K562 (cell line): ENCODE results near the gene LRRC8E. TPM values are rescaled to one million over a fixed set of nuclear protein-coding genes. Genes with fewer than 3 reads are reported as not detected.

ENCODE experiments used
- CREB1 ChIP-seq, 2 experiments: sonication (generic) in 1 of 2; formaldehyde crosslinking in 1 of 2; IDR thresholded peaks; 2 replicates each; pipeline versions ENCODE4 v1.6.1 to v1.8.0; 2012 to 2022; ENCODE audit warnings: inconsistent platforms in 1 of 2, mild to moderate bottlenecking in 1 of 2, missing genetic modification reagents in 1 of 2, moderate library complexity in 1 of 2
- ELF4 ChIP-seq: fragments of 450-650 bp; formaldehyde crosslinking; IDR thresholded peaks from 2 replicates; pipeline ENCODE4 v1.4.0; 2022; ENCODE audit warnings: missing genetic modification characterization
- GTF2F1 ChIP-seq: IDR thresholded peaks from 2 replicates; pipeline ENCODE4 v1.6.1; 2011; ENCODE audit warnings: low read depth, low read length, improper control_type of control experiment
- HDGF ChIP-seq: fragments of 450-650 bp; IDR thresholded peaks from 2 replicates; pipeline ENCODE4 v1.6.1; 2016
- HMGN3 ChIP-seq: IDR thresholded peaks from 2 replicates; pipeline ENCODE4 v1.6.1; 2011; ENCODE audit warnings: borderline replicate concordance, low read depth, mild to moderate bottlenecking, mixed read lengths, low read length; ENCODE audit not compliant: insufficient read length; ENCODE audit errors: extremely low read depth
- HNRNPL ChIP-seq: fragments of 200-400 bp; formaldehyde crosslinking; IDR thresholded peaks from 2 replicates; pipeline ENCODE4 v1.6.1; 2017; ENCODE audit warnings: low read depth, mild to moderate bottlenecking, low read length
- MYC ChIP-seq, 2 experiments: fragments of 250-450 bp in 1 of 2; sonication (Bioruptor Pico) in 1 of 2; IDR thresholded peaks; 2 replicates each; pipeline versions ENCODE4 v1.5.1 to v1.6.1; 2012 to 2021; ENCODE audit warnings: low read depth in 2 of 2, borderline replicate concordance in 1 of 2, improper control_type of control experiment in 1 of 2, low read length in 1 of 2, mild to moderate bottlenecking in 1 of 2, moderate library complexity in 1 of 2
- NFIC ChIP-seq: fragments of 450-650 bp; IDR thresholded peaks from 2 replicates; pipeline ENCODE4 v1.6.1; 2017; ENCODE audit warnings: mild to moderate bottlenecking, inconsistent platforms
- NONO ChIP-seq, 2 experiments: fragments of 200-400 bp in 1 of 2; fragments of 450-650 bp in 1 of 2; formaldehyde crosslinking in 1 of 2; IDR thresholded peaks; 2 replicates each; pipeline ENCODE4 v1.6.1; 2017; ENCODE audit warnings: low read depth in 2 of 2, mild to moderate bottlenecking in 2 of 2, moderate library complexity in 2 of 2, low read length in 1 of 2
- NRF1 ChIP-seq, 2 experiments: fragments of 450-650 bp; IDR thresholded peaks in 1 of 2; conservative IDR thresholded peaks in 1 of 2; 2 replicates each; pipeline ENCODE4 v1.6.1; 2014; ENCODE audit warnings: mild to moderate bottlenecking in 2 of 2
- PTRF ChIP-seq: fragments of 450-650 bp; IDR thresholded peaks from 2 replicates; pipeline ENCODE4 v1.6.1; 2016; ENCODE audit warnings: mild to moderate bottlenecking, missing genetic modification characterization, missing compliant biosample characterization
- RB1 ChIP-seq: fragments of 450-650 bp; IDR thresholded peaks from 2 replicates; pipeline ENCODE4 v1.6.1; 2017; ENCODE audit warnings: low read depth, mild to moderate bottlenecking
- SIRT6 ChIP-seq: IDR thresholded peaks from one replicate; pipeline ENCODE4 v1.6.1; 2012; ENCODE audit warnings: low read depth, mild to moderate bottlenecking, control low read depth, inconsistent platforms, low read length, moderate library complexity
- SRSF7 ChIP-seq: fragments of 200-400 bp; formaldehyde crosslinking; optimal IDR thresholded peaks from 2 replicates; pipeline ENCODE3; 2017; ENCODE audit warnings: mild to moderate bottlenecking, low read depth, low read length
- XRCC5 ChIP-seq: fragments of 200-400 bp; formaldehyde crosslinking; IDR thresholded peaks from 2 replicates; pipeline ENCODE4 v1.6.1; 2017; ENCODE audit warnings: low read depth, mild to moderate bottlenecking, low read length
- ZKSCAN1 ChIP-seq: fragments of 150-350 bp; IDR thresholded peaks from 2 replicates; pipeline ENCODE4 v1.6.1; 2016; ENCODE audit warnings: low read depth, low read length
- ZNF24 ChIP-seq: fragments of 450-650 bp; IDR thresholded peaks from 2 replicates; pipeline ENCODE4 v1.6.1; 2016
- ZNF76 ChIP-seq: fragments of 250-450 bp; sonication (Bioruptor Pico); IDR thresholded peaks from 2 replicates; pipeline ENCODE4 v1.4.0; 2020; ENCODE audit warnings: mild to moderate bottlenecking, moderate library complexity, borderline replicate concordance
- polyA plus RNA-seq, 8 experiments: library from polyadenylated mRNA; depleted of rRNA in 4 of 8; stranded (reverse) in 5 of 8; unstranded in 3 of 8; fragments of >200 nt; fragmentation: Nextera tagmentation in 2 of 8; fragmentation: Illumina TruSeq in 1 of 8; extraction: Ambion mirVana in 2 of 8; extraction: Trizol in 1 of 8; gene quantifications; 2 replicates each; pipeline versions ENCODE4 v1.2.1 to v1.2.3, GENCODE V29; 2011 to 2014; ENCODE audit warnings: inconsistent platforms in 1 of 8, missing spikeins in 1 of 8
- total RNA-seq, 7 experiments: library from RNA; depleted of rRNA in 6 of 7; stranded (reverse); fragments of >200 nt in 6 of 7; fragmentation: Illumina TruSeq in 2 of 7; extraction: Trizol in 2 of 7; gene quantifications; 2 replicates each; pipeline versions ENCODE4 v1.2.1 to v1.2.3, GENCODE V29; 2011 to 2021; ENCODE audit warnings: low replicate concordance in 1 of 7
- TF ChIP-seq, protein P1 (sequence below): fragments of 450-650 bp; formaldehyde crosslinking; IDR thresholded peaks from 2 replicates; pipeline ENCODE4 v1.4.0; 2022; ENCODE audit warnings: missing genetic modification characterization
- TF ChIP-seq, protein P2 (sequence below): fragments of 250-450 bp; sonication (Bioruptor Pico); IDR thresholded peaks from 2 replicates; pipeline ENCODE4 v1.4.0; 2020
- TF ChIP-seq, protein P3 (sequence below): fragments of 450-650 bp; IDR thresholded peaks from 2 replicates; pipeline ENCODE4 v1.6.1; 2016; ENCODE audit warnings: borderline replicate concordance
- TF ChIP-seq, protein P4 (sequence below): sonication (generic); formaldehyde crosslinking; IDR thresholded peaks from 2 replicates; pipeline ENCODE4 v1.8.0; 2022; ENCODE audit warnings: mild to moderate bottlenecking, missing genetic modification reagents

LRRC8E gene
- total and polyA plus RNA-seq, 9 of the 15 experiments (the other 6 are each of a cell fraction or from before 2014, with no cell fraction given), result 0.08 to 5.7 (median 3.5) TPM; not detected in 1

DNA sequence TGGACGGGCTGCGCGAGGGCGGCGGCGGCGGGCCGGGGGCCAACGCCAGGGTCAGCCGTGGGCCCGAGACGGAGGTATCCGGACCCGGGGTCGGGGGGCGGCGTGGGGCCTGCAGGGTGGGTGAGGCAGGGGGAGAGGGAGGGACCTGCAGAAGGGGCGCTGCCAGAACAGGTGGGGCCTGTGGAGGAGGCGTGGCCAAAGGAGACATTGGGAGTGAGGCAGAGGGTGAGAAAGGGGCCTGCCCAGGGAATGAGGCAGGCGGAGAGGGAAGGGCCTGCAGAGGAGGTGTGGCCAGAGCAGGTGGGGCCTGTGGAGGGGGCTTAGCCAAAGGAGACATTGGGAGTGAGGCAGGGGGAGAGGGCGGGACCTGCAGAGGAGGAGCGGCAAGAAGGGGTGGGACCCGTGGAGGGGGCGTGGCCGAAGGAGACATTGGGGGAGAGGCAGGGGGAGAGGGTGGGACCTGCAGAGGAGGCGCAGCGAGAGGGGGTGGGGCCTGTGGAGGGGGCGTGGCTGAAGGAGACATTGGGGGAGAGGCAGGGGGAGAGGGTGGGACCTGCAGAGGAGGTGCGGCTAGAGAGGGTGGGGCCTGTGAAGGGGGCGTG is 18.3 kb upstream of the LRRC8E start (continued):
- TF ChIP-seq CREB1 (IDR thresholded peaks at IDR 0.05) (no peak), CREB1 (CRISPR knock-in tag; IDR thresholded peaks at IDR 0.05) (no peak), GTF2F1 (no peak), PTRF (no peak), XRCC5 (no peak), HNRNPL (no peak), HMGN3 (peak; percentile 47), HDGF (peak; percentile 42; the same call in 1 of the 2 replicates), SIRT6 (no peak), ELF4 (CRISPR knock-in tag) (0 out of 2 replicates have a peak, but pooled peaks have one; percentile 41), ZKSCAN1 (no peak), NRF1 (conservative IDR thresholded peaks at IDR 0.05 in 1 of 2, IDR thresholded peaks at IDR 0.05 in 1 of 2) (0 out of 4 replicates have a peak, but pooled peaks of 1 of the 2 experiments have one; percentile 25), ZNF24 (no peak), NFIC (peak; percentile 42), NONO (IDR thresholded peaks at IDR 0.05; ENCODE audit: low read depth in 2 of 2, low read length in 1 of 2) (0 out of 4 replicates have a peak, but pooled peaks of 1 of the 2 experiments have one; percentile 43), MYC (IDR thresholded peaks at IDR 0.05; ENCODE audit: low read depth, low read length) (0 out of 2 replicates have a peak, but pooled peaks have one; percentile 0), MYC (CRISPR knock-in tag; IDR thresholded peaks at IDR 0.05; ENCODE audit: borderline replicate concordance, low read depth) (no peak), ZNF76 (CRISPR knock-in tag) (no peak), SRSF7 (no peak), RB1 (0 out of 2 replicates have a peak, but pooled peaks have one; percentile 7)
- TF ChIP-seq, protein P1, sequence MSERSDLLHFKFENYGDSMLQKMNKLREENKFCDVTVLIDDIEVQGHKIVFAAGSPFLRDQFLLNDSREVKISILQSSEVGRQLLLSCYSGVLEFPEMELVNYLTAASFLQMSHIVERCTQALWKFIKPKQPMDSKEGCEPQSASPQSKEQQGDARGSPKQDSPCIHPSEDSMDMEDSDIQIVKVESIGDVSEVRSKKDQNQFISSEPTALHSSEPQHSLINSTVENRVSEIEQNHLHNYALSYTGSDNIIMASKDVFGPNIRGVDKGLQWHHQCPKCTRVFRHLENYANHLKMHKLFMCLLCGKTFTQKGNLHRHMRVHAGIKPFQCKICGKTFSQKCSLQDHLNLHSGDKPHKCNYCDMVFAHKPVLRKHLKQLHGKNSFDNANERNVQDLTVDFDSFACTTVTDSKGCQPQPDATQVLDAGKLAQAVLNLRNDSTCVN (CRISPR knock-in tag), result peak; percentile 52; the same call in 1 of the 2 replicates
- TF ChIP-seq, protein P2, sequence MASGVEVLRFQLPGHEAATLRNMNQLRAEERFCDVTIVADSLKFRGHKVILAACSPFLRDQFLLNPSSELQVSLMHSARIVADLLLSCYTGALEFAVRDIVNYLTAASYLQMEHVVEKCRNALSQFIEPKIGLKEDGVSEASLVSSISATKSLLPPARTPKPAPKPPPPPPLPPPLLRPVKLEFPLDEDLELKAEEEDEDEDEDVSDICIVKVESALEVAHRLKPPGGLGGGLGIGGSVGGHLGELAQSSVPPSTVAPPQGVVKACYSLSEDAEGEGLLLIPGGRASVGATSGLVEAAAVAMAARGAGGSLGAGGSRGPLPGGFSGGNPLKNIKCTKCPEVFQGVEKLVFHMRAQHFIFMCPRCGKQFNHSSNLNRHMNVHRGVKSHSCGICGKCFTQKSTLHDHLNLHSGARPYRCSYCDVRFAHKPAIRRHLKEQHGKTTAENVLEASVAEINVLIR, result no peak
- TF ChIP-seq, protein P3, sequence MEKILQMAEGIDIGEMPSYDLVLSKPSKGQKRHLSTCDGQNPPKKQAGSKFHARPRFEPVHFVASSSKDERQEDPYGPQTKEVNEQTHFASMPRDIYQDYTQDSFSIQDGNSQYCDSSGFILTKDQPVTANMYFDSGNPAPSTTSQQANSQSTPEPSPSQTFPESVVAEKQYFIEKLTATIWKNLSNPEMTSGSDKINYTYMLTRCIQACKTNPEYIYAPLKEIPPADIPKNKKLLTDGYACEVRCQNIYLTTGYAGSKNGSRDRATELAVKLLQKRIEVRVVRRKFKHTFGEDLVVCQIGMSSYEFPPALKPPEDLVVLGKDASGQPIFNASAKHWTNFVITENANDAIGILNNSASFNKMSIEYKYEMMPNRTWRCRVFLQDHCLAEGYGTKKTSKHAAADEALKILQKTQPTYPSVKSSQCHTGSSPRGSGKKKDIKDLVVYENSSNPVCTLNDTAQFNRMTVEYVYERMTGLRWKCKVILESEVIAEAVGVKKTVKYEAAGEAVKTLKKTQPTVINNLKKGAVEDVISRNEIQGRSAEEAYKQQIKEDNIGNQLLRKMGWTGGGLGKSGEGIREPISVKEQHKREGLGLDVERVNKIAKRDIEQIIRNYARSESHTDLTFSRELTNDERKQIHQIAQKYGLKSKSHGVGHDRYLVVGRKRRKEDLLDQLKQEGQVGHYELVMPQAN, result no peak; the same call in 1 of the 2 replicates
- TF ChIP-seq, protein P4, sequence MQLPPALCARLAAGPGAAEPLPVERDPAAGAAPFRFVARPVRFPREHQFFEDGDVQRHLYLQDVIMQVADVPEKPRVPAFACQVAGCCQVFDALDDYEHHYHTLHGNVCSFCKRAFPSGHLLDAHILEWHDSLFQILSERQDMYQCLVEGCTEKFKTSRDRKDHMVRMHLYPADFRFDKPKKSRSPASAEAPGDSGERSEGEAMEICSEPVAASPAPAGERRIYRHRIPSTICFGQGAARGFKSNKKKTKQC (CRISPR knock-in tag), result no peak
